ENCODE measurements around the gene WFIKKN1.

The WFIKKN1 gene
- total RNA-seq = 0.36 to 2.9 (median 1.4) reads per million in 4 experiments

GRCh38 chr16:630815-631405 is at the start of gene WFIKKN1:
TSS of gene WFIKKN1 (plus strand) at chr16:630985. CDS start at chr16:631254, 269 bp downstream.
- DNase-seq = no peak

- no peak for DNase-seq
Measured at GRCh38 chr16:582218-582613, 48.6 kb upstream of the WFIKKN1 start.

GRCh38 chr16:582614-583331 is 48.0 kb upstream of the WFIKKN1 start:
- no peak for DNase-seq

- DNase-seq = no peak
Measured at GRCh38 chr16:583470-583814, 47.3 kb upstream of the WFIKKN1 start.

- DNase-seq = no peak
Measured at GRCh38 chr16:583815-584591, 46.8 kb upstream of the WFIKKN1 start.

GRCh38 chr16:585351-585750 is 45.4 kb upstream of the WFIKKN1 start:
- DNase-seq = no peak

- DNase-seq = no peak
Measured at GRCh38 chr16:586047-586644, 44.6 kb upstream of the WFIKKN1 start.

- no peak for DNase-seq
Measured at GRCh38 chr16:586645-587590, 43.9 kb upstream of the WFIKKN1 start.

- DNase-seq = peak; percentile 44
Measured at GRCh38 chr16:588639-588888, 42.2 kb upstream of the WFIKKN1 start.

- peak; percentile 97 for DNase-seq
Measured at GRCh38 chr16:588889-589657, 41.7 kb upstream of the WFIKKN1 start.

GRCh38 chr16:589658-590187 is 41.1 kb upstream of the WFIKKN1 start, which contains the start of gene RAB40C:
TSS of gene RAB40C (plus strand) at chr16:590066. CDS start at chr16:590292, 226 bp downstream.
- DNase-seq = peak; percentile 97

GRCh38 chr16:590188-590814 is 40.5 kb upstream of the WFIKKN1 start:
- DNase-seq = no peak

- DNase-seq = no peak
Measured at GRCh38 chr16:590815-591200, 40.0 kb upstream of the WFIKKN1 start.

GRCh38 chr16:591231-591630 is 39.6 kb upstream of the WFIKKN1 start:
- DNase-seq = no peak

- no peak for DNase-seq
Measured at GRCh38 chr16:591892-592517, 38.8 kb upstream of the WFIKKN1 start.

- no peak for DNase-seq
Measured at GRCh38 chr16:592518-593306, 38.1 kb upstream of the WFIKKN1 start.

GRCh38 chr16:593406-593805 is 37.4 kb upstream of the WFIKKN1 start:
- DNase-seq = no peak

- no peak for DNase-seq
Measured at GRCh38 chr16:593807-594206, 37.0 kb upstream of the WFIKKN1 start.

GRCh38 chr16:595094-595528 is 35.7 kb upstream of the WFIKKN1 start:
- no peak for DNase-seq

All from effector CD8-positive, alpha-beta T cell (primary cell).